ENCODE data around the gene CFAP47.
"Not testable (repeated sequence)": the region's sequence is repeated elsewhere in the genome, so short reads cannot be mapped to it uniquely, and the experiment has no call there.

The CFAP47 gene

DNA sequence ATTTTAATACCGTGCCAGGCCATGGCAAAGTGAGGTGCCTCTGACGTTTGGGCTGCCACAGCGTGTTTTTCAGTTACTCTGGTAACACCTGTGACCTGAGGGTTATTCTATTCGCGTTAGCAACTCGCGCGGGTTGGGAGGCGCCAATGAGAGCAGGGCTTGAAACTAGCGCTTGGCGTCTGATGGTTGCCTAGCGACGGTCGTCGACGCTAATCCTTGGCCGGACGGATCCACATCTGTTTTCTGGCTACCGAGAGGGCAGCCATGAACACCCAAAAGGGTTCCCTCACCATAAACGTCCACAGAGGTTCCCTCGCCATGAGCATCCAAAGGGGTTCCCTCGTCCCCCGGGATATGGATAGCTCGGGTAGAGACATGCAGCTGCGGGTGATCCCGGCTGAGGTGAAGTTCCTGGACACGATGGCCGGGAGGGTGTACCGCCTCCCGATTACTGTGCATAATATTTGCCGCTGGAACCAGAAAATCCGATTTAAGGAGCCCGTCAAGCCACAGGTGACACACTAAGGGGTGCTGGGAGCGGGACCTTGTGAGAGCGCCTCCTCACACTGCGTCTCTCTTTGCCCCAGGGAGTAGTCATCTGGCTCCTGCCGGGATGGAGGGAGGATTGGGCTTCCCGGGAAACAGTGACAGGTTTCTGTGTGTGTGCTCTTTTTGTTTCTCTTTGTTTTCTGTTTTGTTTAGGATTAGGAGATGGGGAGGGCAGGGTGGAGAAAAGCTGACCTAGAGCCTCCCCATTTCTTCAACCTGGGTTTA, at the start of gene CFAP47:
Gene CFAP47, plus strand, starts transcription at position 199 of the 774 bp plus-strand sequence. Its CDS starts 66 bp downstream, at position 265.
- no peak for DNase-seq

GRCh38 chrX:35880601-35881000, 38.9 kb upstream of the CFAP47 start:
- DNase-seq, result no peak

- no peak for DNase-seq
Observed at GRCh38 chrX:35886135-35886534, 33.4 kb upstream of the CFAP47 start.

GRCh38 chrX:35890699-35891098, 28.8 kb upstream of the CFAP47 start:
- no peak for DNase-seq

- DNase-seq, result not testable (repeated sequence)
Observed at GRCh38 chrX:35986816-35987215, 67.3 kb downstream of the CFAP47 start.

GRCh38 chrX:36007207-36007606, 87.7 kb downstream of the CFAP47 start:
- no peak for DNase-seq

- no peak for DNase-seq
Observed at GRCh38 chrX:36019125-36019524, 99.6 kb downstream of the CFAP47 start.

DNA sequence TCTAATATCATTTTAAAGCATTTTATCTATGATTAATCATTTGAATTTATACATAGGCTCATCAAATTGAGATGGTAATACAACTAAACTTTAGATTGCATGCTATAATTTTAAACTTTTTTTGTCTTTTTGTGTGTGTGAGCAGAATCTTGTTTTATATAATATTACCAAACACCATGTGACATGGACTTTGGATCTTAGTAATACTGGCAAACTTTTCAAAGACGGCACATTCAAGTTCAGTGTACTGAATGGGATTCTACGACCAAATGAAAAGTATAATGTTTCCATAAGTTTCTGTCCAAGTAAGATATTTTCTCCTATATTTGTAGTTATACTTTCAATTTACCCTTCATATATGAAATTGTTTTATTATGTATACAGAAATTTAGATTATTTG, 116.0 kb downstream of the CFAP47 start:
- DNase-seq, result no peak

DNA sequence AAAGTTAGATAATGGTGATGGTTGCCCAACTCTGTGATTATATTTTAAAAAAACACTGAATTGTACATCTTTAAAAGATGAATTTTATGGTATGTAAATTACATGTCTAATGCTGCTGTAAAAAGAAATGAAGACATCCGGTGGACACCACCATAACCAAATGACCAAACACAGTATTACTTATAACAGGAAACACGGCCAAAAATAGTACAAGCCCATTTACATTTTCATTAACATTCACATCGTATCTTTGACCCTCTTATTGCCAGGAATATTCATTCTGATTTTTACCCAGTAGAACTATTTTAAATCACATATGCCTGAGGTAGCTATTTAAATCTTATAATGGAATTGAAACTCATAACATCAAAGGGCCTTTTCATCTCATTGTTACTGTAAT, 143.2 kb downstream of the CFAP47 start:
- DNase-seq, result no peak

GRCh38 chrX:36071061-36071460, 151.5 kb downstream of the CFAP47 start:
- DNase-seq, result no peak

GRCh38 chrX:36075009-36075408, 155.5 kb downstream of the CFAP47 start:
- DNase-seq, result not testable (repeated sequence)

DNA sequence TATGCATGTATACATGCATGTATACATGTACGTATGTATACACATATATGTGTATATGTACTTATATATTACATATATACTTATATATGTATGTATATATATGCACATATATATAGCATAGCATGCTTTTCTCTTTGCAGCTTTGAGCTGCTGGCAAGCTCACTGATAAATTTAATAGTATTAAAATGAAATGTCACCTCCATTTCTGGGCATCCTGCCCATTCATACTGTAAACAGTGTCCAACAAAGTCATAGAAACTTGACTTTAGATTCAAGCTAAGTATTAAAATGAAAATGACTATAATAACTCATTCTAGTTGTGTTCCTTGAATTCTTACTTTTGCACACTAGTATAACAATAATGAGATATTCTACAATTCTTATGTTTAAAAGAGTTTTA, 163.7 kb downstream of the CFAP47 start:
- no peak for DNase-seq

DNA sequence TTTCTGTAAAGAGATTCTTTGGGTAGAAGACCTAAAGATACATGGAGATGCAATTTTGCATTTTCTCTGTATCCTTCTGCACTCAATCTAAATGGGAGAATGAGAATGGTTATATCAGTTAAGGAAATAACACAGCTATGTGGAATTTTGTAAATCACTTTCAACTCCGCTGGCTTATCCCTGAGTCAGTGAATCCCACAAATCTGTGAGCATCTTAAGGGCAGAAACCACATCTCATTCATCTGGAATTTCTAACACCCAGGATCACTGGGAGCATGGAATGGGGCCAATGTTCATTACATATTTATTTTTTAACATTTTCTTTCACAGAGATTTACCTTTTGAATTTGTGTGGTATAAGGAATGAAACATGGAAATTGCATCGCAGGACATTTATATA, 167.8 kb downstream of the CFAP47 start:
- DNase-seq, result no peak

- DNase-seq, result not testable (repeated sequence)
Observed at GRCh38 chrX:36088939-36089338, 169.4 kb downstream of the CFAP47 start.

DNA sequence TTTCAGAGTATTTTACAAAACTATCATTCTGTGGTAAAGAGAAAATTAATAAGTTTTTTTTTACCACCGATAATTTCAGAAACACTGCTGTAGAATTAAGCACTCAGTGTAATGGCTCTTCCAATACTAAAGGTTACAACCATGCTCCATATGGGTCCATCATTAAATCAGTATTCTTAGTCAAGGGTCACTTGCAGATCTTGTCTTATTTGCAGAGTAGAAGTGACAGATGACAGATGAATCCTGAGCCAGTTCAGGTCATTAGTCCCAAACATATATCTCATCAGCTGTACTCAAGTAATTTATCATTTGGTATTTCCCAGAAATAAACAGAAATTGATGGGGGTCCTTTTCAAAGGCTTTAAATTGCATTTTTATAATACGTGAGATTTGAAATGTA, 182.9 kb downstream of the CFAP47 start:
- DNase-seq, result no peak

DNA sequence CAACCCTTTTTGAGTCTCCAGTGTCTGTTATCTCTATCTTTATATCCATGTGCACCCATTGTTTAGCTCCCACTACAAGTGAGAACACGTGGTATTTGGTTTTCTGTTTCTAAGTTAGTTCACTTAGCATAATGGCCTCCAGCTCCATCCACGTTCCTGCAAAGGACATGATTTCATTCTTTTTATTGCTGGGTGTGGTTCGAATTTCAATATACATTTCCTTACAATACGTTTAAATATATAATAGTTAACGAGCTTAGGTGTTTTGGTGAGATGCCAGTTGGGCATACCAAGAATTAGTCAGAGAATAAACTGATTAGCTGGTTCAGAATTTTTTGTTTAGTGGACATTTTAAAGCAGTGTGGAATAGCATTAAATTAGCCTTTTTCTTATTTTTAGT, 196.7 kb downstream of the CFAP47 start:
- DNase-seq, result no peak

GRCh38 chrX:36159254-36159653, 239.7 kb downstream of the CFAP47 start:
- DNase-seq, result no peak

DNA sequence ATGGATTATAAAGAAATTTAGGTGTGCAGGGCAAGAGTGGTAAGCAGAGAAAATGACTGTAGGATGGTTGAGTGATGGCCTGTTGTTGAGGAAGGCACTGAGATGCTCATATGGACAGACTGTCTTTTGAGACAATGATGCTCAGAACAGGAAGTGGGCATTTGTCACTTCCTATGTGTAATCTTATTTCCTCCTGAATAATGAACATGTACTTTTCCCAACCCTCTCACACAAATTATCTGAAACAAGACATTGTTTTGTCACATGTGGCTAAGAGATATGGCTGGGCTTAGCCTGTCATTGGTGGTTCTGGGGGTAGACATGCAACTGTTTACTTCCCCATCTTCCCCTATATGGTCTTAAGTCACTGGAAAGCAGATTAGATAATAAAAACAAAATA, 240.5 kb downstream of the CFAP47 start:
- no peak for DNase-seq

DNA sequence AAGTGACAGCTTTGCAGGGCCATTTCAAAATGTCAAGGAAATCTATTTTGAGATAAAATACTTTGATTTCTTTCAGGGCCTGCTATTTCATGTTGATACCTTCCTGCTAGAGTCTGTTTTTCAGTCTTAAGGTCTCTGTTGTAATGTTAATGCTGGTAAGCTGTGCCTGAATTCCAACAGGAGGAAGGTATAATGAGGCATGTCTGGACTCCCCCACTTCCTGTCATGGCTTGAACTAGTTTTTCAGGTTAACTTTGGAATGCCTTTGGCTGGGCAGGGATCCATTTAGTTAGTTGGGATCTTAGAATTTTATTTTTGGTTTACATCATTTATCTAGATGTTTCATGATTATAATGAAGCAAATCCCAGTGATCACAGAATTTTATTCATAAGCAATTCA, 279.0 kb downstream of the CFAP47 start:
- DNase-seq, result no peak

GRCh38 chrX:36199928-36200327, 280.4 kb downstream of the CFAP47 start:
- no peak for DNase-seq

DNA sequence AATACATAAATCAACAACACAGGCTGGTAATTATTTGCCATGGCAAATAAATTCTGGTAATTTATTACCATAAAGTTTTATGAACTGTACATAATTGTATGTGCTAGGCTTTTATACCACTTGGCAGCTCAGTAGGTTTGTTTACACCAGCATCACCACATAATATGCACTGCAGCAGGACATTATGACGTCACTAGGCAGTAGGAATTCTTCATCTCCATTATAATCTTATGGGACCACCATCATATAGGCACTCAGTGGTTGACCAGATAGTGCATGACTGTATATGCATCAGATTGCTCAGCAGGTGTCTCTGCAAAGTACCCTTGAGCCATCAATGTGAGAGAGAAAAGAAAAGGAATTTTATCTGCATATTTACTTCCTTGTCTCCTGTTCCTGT, 295.4 kb downstream of the CFAP47 start:
- no peak for DNase-seq

DNA sequence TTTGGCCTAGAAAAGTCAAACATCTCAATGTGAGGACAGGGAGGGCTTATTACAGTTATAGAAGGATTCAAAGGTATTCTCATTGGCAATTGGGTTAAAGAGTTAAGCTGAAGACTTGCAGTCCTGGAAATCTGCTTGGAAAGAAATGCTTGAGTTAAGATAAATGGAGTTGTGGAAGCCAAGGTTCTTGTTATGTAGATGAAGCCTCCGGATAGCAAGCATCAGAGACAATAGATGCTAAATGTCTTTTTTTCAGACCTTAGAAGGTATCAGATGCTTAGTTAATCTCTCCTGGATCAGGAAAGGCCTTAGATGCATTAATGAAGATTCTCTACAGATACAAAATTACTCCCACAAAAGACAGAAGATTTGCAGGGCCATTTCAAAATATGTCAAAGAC, 299.3 kb downstream of the CFAP47 start:
- no peak for DNase-seq

GRCh38 chrX:36234840-36235528, 315.4 kb downstream of the CFAP47 start:
- DNase-seq, result not testable (repeated sequence)

- DNase-seq, result no peak
Observed at GRCh38 chrX:36241397-36241796, 321.9 kb downstream of the CFAP47 start.

DNA sequence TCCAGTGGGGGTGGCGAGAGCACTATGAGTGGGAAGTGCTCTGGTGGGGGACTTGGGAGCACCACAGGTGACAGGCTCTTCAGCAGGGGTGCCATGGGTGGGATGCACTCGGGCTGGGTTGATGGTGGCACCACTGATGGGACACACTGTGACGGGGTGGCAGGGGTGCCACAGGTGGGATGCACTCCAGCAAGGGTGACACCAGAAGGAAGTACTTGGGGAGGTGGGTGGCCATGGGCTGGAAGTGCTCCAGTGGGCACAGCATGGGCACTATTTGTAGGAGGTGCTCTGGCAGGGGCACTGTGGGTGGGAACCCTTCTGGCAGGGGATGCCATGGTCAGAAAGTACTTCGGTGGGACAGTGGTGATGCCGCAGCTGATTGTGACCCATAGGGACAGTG, 346.6 kb downstream of the CFAP47 start:
- no peak for DNase-seq

Data from stimulated activated CD4-positive, alpha-beta T cell treated with anti-CD3 and anti-CD28 coated beads, Interleukin-4, amount 100 ng/mL, for 24 hours (primary cell).